ENCODE results near the gene SCRT2. TPM values are rescaled to one million over a fixed set of nuclear protein-coding genes. Genes with fewer than 3 reads are reported as not detected.

SCRT2 gene
- total and polyA plus RNA-seq, 4 donors: not detected

DNA sequence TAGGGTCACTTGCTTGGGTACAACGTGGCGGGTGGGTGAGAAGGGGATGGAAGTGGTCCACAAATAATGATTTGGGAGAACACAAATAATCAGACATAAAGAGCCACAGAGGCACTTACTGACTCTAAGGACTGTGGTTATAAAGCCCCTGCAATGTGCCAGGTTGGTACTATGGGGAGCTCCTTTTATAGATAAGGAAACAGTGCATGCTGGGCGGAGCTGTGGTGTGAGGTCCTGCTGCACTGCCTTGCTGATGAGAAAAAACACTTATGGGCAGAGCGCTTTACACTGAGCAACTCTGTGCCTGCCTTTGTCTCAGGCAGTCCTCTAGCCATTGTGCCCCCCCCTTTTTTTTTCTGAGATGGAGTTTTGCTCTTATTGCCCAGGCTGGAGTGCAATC is 29.1 kb upstream of the SCRT2 start:
- WGBS: 85% methylated on average over 4 of the region's 4 CpGs
- H3K9ac ChIP-seq (ENCODE audit: low read depth in 1 of 2, low read length in 2 of 2): no peak overlapping the region
- no peaks in the 10 kb centered on the region for H3K36me3 ChIP-seq (ENCODE audit: control insufficient read depth in 4 of 4, insufficient read depth in 3 of 4, low read depth in 1 of 4, low read length in 3 of 4)
- DNase-seq (ENCODE audit: low spot score): no peak
- H3K4me3 ChIP-seq (ENCODE audit: low read depth in 1 of 3, low read length in 3 of 3): no peak overlapping the region
- H3K9me3 ChIP-seq (ENCODE audit: control insufficient read depth in 4 of 4, low read length in 3 of 4): peaks cover 0 to 1% (median 0%) of the 10 kb centered on the region in 4 donors
- TF ChIP-seq, protein P1, sequence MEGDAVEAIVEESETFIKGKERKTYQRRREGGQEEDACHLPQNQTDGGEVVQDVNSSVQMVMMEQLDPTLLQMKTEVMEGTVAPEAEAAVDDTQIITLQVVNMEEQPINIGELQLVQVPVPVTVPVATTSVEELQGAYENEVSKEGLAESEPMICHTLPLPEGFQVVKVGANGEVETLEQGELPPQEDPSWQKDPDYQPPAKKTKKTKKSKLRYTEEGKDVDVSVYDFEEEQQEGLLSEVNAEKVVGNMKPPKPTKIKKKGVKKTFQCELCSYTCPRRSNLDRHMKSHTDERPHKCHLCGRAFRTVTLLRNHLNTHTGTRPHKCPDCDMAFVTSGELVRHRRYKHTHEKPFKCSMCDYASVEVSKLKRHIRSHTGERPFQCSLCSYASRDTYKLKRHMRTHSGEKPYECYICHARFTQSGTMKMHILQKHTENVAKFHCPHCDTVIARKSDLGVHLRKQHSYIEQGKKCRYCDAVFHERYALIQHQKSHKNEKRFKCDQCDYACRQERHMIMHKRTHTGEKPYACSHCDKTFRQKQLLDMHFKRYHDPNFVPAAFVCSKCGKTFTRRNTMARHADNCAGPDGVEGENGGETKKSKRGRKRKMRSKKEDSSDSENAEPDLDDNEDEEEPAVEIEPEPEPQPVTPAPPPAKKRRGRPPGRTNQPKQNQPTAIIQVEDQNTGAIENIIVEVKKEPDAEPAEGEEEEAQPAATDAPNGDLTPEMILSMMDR (IDR thresholded peaks at IDR 0.05; ENCODE audit: low read depth, low read length, missing input control): no peak
- TF ChIP-seq NR2F2 (IDR thresholded peaks at IDR 0.05) (no peak), HNF4G (IDR thresholded peaks at IDR 0.05) (no peak)
- peaks cover 0 to 5% (median 2%) of the 10 kb centered on the region in 4 donors for H3K27me3 ChIP-seq (ENCODE audit: control insufficient read depth in 4 of 4, insufficient read depth in 4 of 4, low read length in 3 of 4)
- no peak overlapping the region for H3K27ac ChIP-seq (ENCODE audit: low read depth in 1 of 2, low read length in 2 of 2)
- H3K4me1 ChIP-seq (ENCODE audit: control insufficient read depth in 4 of 4, insufficient read depth in 4 of 4, low read length in 3 of 4): peaks cover 3 to 10% (median 6%) of the 10 kb centered on the region in 4 donors

DNA sequence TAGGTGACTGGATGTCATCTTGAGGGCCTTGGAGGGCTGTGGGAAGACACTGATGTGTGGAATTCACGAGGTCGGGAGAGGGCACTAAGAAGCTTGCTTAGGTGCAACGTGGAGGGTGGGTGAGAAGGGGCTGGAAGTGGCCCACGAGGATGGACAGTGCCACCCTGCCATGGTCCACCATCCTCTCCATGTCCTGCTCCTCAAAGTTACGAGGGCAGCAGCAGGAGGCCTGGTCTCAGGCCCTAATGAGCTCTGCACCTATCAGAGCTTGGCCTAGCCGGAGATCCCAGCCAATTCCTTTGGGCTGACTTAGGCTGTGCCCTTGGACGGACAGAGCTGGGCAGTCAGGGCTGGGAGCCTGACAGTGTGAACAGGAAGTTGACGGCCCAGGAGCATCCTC is 27.8 kb upstream of the SCRT2 start:
- 80% methylated on average over 8 of the region's 8 CpGs for WGBS
- peaks cover 0 to 1% (median 0%) of the 10 kb centered on the region in 4 donors for H3K27me3 ChIP-seq (ENCODE audit: control insufficient read depth in 4 of 4, insufficient read depth in 4 of 4, low read length in 3 of 4)
- no peak overlapping the region for H3K9ac ChIP-seq (ENCODE audit: low read depth in 1 of 2, low read length in 2 of 2)
- H3K4me3 ChIP-seq (ENCODE audit: low read depth in 1 of 3, low read length in 3 of 3): no peak overlapping the region
- no peaks in the 10 kb centered on the region for H3K36me3 ChIP-seq (ENCODE audit: control insufficient read depth in 4 of 4, insufficient read depth in 3 of 4, low read depth in 1 of 4, low read length in 3 of 4)
- DNase-seq (ENCODE audit: low spot score): no peak
- H3K9me3 ChIP-seq (ENCODE audit: control insufficient read depth in 4 of 4, low read length in 3 of 4): no peaks in the 10 kb centered on the region
- no peak overlapping the region for H3K27ac ChIP-seq (ENCODE audit: low read depth in 1 of 2, low read length in 2 of 2)
- peaks cover 3 to 13% (median 10%) of the 10 kb centered on the region in 4 donors for H3K4me1 ChIP-seq (ENCODE audit: control insufficient read depth in 4 of 4, insufficient read depth in 4 of 4, low read length in 3 of 4)
- TF ChIP-seq NR2F2 (IDR thresholded peaks at IDR 0.05) (no peak), JUND (IDR thresholded peaks at IDR 0.05) (no peak), HNF4G (IDR thresholded peaks at IDR 0.05) (no peak), TAF1 (conservative IDR thresholded peaks at IDR 0.05) (no peak), EGR1 (IDR thresholded peaks at IDR 0.05; ENCODE audit: low read depth in 2 of 2) (no peak), FOXA1 (IDR thresholded peaks at IDR 0.05) (no peak), RXRA (IDR thresholded peaks at IDR 0.05) (no peak), FOXA2 (IDR thresholded peaks at IDR 0.05) (no peak), YY1 (IDR thresholded peaks at IDR 0.05) (no peak), SP1 (IDR thresholded peaks at IDR 0.05) (no peak), HNF4A (conservative IDR thresholded peaks at IDR 0.05) (no peak), RAD21 (IDR thresholded peaks at IDR 0.05) (no peak), GABPA (IDR thresholded peaks at IDR 0.05 in 1 of 2, conservative IDR thresholded peaks at IDR 0.05 in 1 of 2) (no peak)
- TF ChIP-seq, protein P1 (IDR thresholded peaks at IDR 0.05; ENCODE audit: low read depth, low read length, missing input control): no peak
- TF ChIP-seq, protein P2, sequence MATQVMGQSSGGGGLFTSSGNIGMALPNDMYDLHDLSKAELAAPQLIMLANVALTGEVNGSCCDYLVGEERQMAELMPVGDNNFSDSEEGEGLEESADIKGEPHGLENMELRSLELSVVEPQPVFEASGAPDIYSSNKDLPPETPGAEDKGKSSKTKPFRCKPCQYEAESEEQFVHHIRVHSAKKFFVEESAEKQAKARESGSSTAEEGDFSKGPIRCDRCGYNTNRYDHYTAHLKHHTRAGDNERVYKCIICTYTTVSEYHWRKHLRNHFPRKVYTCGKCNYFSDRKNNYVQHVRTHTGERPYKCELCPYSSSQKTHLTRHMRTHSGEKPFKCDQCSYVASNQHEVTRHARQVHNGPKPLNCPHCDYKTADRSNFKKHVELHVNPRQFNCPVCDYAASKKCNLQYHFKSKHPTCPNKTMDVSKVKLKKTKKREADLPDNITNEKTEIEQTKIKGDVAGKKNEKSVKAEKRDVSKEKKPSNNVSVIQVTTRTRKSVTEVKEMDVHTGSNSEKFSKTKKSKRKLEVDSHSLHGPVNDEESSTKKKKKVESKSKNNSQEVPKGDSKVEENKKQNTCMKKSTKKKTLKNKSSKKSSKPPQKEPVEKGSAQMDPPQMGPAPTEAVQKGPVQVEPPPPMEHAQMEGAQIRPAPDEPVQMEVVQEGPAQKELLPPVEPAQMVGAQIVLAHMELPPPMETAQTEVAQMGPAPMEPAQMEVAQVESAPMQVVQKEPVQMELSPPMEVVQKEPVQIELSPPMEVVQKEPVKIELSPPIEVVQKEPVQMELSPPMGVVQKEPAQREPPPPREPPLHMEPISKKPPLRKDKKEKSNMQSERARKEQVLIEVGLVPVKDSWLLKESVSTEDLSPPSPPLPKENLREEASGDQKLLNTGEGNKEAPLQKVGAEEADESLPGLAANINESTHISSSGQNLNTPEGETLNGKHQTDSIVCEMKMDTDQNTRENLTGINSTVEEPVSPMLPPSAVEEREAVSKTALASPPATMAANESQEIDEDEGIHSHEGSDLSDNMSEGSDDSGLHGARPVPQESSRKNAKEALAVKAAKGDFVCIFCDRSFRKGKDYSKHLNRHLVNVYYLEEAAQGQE (IDR thresholded peaks at IDR 0.05): no peak
- TF ChIP-seq, protein P3, sequence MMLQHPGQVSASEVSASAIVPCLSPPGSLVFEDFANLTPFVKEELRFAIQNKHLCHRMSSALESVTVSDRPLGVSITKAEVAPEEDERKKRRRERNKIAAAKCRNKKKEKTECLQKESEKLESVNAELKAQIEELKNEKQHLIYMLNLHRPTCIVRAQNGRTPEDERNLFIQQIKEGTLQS (IDR thresholded peaks at IDR 0.05): no peak
- TF ChIP-seq, protein P4, sequence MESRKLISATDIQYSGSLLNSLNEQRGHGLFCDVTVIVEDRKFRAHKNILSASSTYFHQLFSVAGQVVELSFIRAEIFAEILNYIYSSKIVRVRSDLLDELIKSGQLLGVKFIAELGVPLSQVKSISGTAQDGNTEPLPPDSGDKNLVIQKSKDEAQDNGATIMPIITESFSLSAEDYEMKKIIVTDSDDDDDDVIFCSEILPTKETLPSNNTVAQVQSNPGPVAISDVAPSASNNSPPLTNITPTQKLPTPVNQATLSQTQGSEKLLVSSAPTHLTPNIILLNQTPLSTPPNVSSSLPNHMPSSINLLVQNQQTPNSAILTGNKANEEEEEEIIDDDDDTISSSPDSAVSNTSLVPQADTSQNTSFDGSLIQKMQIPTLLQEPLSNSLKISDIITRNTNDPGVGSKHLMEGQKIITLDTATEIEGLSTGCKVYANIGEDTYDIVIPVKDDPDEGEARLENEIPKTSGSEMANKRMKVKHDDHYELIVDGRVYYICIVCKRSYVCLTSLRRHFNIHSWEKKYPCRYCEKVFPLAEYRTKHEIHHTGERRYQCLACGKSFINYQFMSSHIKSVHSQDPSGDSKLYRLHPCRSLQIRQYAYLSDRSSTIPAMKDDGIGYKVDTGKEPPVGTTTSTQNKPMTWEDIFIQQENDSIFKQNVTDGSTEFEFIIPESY (IDR thresholded peaks at IDR 0.05): no peak
- TF ChIP-seq, protein P5, sequence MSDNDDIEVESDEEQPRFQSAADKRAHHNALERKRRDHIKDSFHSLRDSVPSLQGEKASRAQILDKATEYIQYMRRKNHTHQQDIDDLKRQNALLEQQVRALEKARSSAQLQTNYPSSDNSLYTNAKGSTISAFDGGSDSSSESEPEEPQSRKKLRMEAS (IDR thresholded peaks at IDR 0.05): no peak

Measured in liver (tissue), 9 donors.